HG03521 (cell line): ENCODE data around the gene MFSD6.
"Not testable (repeated sequence)": the region's sequence is repeated elsewhere in the genome, so short reads cannot be mapped to it uniquely, and the experiment has no call there.

Experiments used
- ATAC-seq: cut with Tn5 transposase; IDR thresholded peaks from one replicate; pipeline ENCODE4 v1.9.1; 2021; ENCODE audit warnings: mild to moderate bottlenecking, moderate library complexity; ENCODE audit not compliant: unreplicated experiment

Gene MFSD6

GRCh38 chr2:190405070-190405469 lies 3.1 kb upstream of the MFSD6 start:
- ATAC-seq: no peak

- no peak for ATAC-seq
These were observed 2.2 kb upstream of the MFSD6 start for GRCh38 chr2:190405995-190406394.

- ATAC-seq: no peak
These were observed 1.4 kb upstream of the MFSD6 start for GRCh38 chr2:190406805-190407204.

- ATAC-seq: no peak
These were observed 901 bp upstream of the MFSD6 start for GRCh38 chr2:190407246-190407661.

- peak; percentile 56 for ATAC-seq
These were observed 550 bp downstream of the MFSD6 start for GRCh38 chr2:190408538-190409271.

GRCh38 chr2:190409616-190410015 lies 1.5 kb downstream of the MFSD6 start:
- ATAC-seq: no peak

- no peak for ATAC-seq
These were observed 2.0 kb downstream of the MFSD6 start for GRCh38 chr2:190410166-190410565.

- no peak for ATAC-seq
These were observed 4.8 kb downstream of the MFSD6 start for GRCh38 chr2:190412966-190413365.

GRCh38 chr2:190413421-190413820 lies 5.3 kb downstream of the MFSD6 start:
- ATAC-seq: no peak

- ATAC-seq: no peak
These were observed 7.1 kb downstream of the MFSD6 start for GRCh38 chr2:190415251-190415650.

GRCh38 chr2:190415794-190416775 lies 7.9 kb downstream of the MFSD6 start:
- no peak for ATAC-seq

GRCh38 chr2:190417045-190417842 lies 9.1 kb downstream of the MFSD6 start:
- no peak for ATAC-seq

- no peak for ATAC-seq
These were observed 10.6 kb downstream of the MFSD6 start for GRCh38 chr2:190418727-190419126.

GRCh38 chr2:190420801-190421200 lies 12.6 kb downstream of the MFSD6 start:
- no peak for ATAC-seq

GRCh38 chr2:190425221-190425866 lies 17.2 kb downstream of the MFSD6 start:
- no peak for ATAC-seq

GRCh38 chr2:190425883-190426658 lies 17.9 kb downstream of the MFSD6 start:
- ATAC-seq: no peak

GRCh38 chr2:190430866-190431265 lies 22.7 kb downstream of the MFSD6 start:
- ATAC-seq: not testable (repeated sequence)

GRCh38 chr2:190431907-190432306 lies 23.8 kb downstream of the MFSD6 start:
- no peak for ATAC-seq

- ATAC-seq: no peak
These were observed 24.5 kb downstream of the MFSD6 start for GRCh38 chr2:190432567-190433231.
